Activated T-cell treated with anti-CD3 and anti-CD28 coated beads, Interleukin-2, amount 50 U/mL, for 24 hours (primary cell): ENCODE measurements around the gene SCNM1.
A peak's percentile ranks its signal among the peaks of the same experiment; 100 is the strongest.
"Not testable (repeated sequence)": the region's sequence is repeated elsewhere in the genome, so short reads cannot be mapped to it uniquely, and the experiment has no call there.

Experiments used
- DNase-seq: peaks from one replicate; pipeline ENCODE4 v3.0.0-alpha.2; 2020
- H3K27ac Mint-ChIP-seq: 2 replicates; pipeline ENCODE4 v1.8.0; 2020; ENCODE audit warnings: mild to moderate bottlenecking, mixed read lengths
- H3K27me3 Mint-ChIP-seq: 2 replicates; pipeline ENCODE4 v1.8.0; 2020; ENCODE audit warnings: mixed read lengths
- H3K36me3 Mint-ChIP-seq: 2 replicates; pipeline ENCODE4 v1.8.0; 2020; ENCODE audit warnings: low read depth, mixed read lengths
- H3K4me1 Mint-ChIP-seq: 2 replicates; pipeline ENCODE4 v1.8.0; 2020; ENCODE audit warnings: low read depth, mixed read lengths
- H3K4me3 Mint-ChIP-seq: 2 replicates; pipeline ENCODE4 v1.8.0; 2020; ENCODE audit warnings: mild to moderate bottlenecking, moderate library complexity, mixed read lengths
- H3K9me3 Mint-ChIP-seq: 2 replicates; pipeline ENCODE4 v1.8.0; 2020; ENCODE audit warnings: mixed read lengths

Gene SCNM1

DNA sequence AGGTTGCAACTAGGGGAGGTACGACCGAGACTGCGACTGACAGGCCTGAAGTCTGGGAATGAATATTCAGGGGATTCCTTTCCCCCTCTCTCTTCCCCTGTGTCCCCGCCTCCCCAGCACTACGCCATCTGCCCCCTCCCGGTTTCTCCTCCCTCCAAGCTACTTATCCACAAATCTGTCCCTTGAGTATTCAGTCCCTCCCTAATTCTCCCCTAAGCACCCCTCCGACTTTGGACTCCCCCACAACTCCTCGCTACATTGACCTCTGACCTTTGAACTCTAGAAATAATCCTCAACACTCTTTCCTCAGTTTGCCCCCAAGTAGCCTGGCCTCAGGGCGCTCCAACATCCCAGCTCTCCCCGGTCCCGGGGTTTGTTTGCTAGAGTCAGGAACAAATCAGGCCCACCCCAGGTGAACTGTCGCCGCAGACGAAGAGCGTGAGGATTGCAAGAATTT lies 635 bp upstream of the SCNM1 start:
- H3K36me3 Mint-ChIP-seq: peaks cover 74% of the 10 kb centered on the region
- peak overlapping the region; percentile 95 for H3K4me3 Mint-ChIP-seq
- peak; percentile 46 for DNase-seq
- no peaks in the 10 kb centered on the region for H3K27me3 Mint-ChIP-seq
- peaks cover 63% of the 10 kb centered on the region for H3K4me1 Mint-ChIP-seq
- H3K9me3 Mint-ChIP-seq: no peaks in the 10 kb centered on the region
- peak overlapping the region; percentile 98 for H3K27ac Mint-ChIP-seq

DNA sequence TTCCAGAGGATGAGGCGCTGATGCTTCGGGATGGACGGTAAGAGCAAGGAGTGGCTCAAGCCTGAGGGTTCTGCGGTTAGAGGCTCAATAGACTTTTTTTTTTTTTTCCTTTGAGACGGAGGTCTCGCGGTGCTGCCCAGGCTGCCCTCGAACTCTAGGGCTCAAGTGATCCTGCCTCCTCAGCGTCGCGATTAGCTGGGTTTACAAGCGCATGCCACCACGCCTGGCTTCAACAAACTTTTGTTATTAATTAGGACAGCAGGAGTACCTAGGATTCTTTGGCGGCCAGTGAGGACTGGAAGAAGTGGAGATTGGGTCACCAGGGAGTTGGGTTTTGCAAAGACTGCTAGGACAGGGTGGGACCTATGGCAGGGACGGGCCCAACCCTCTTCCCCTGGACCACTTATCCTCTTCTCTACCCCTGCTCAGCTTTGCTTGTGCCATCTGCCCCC lies 587 bp downstream of the SCNM1 start:
- Mint-ChIP-seq H3K36me3 (peaks cover 75% of the 10 kb centered on the region), H3K27ac (peak overlapping the region; percentile 98)
- DNase-seq: no peak

DNA sequence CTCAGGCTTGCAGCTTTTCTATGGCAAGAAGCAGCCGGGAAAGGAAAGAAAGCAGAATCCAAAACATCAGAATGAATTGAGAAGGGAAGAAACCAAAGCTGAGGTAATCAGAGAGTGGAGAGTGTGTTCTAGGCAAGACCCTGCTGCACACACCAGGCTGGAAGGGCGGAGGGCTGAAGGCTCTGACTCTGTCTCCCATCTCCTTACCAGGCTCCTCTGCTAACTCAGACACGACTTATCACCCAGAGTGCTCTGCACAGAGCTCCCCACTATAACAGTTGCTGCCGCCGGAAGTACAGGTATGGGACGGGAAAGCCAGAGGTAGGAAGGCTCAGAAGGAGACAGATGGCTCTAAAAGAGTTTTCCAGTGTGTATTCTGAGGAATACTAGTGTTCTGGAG lies 1.2 kb downstream of the SCNM1 start:
- H3K4me1 Mint-ChIP-seq: peaks cover 47% of the 10 kb centered on the region
- no peaks in the 10 kb centered on the region for H3K27me3 Mint-ChIP-seq
- no peak for DNase-seq
- H3K27ac Mint-ChIP-seq: peak overlapping the region; percentile 98
- peaks cover 75% of the 10 kb centered on the region for H3K36me3 Mint-ChIP-seq
- H3K4me3 Mint-ChIP-seq: peak overlapping the region; percentile 95
- H3K9me3 Mint-ChIP-seq: no peaks in the 10 kb centered on the region

More for the DNA sequence above, 587 bp downstream of the SCNM1 start:
- H3K4me3 Mint-ChIP-seq: peak overlapping the region; percentile 95
- H3K9me3 Mint-ChIP-seq: no peaks in the 10 kb centered on the region
- H3K4me1 Mint-ChIP-seq: peaks cover 53% of the 10 kb centered on the region
- no peaks in the 10 kb centered on the region for H3K27me3 Mint-ChIP-seq

DNA sequence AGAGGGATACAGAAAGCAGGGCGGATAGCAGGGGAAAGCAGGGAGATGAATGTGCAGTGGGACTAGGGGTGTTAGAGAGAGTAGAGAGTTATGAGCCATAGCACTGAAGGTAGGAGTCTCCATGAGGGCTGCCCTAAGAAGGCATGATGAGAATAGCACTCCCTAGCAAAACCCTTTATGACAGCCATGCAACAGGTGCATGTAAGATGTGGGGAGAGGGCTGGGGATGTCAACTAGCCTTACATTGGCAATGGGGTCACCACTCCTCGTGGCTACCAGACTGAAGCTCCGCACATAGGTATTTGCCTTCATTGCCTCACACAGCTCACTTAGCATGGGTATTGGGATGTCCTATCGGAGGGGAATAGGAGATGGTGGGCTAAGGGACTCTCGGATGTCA lies 5.2 kb downstream of the SCNM1 start:
- H3K4me3 Mint-ChIP-seq: no peak overlapping the region
- no peak for DNase-seq
- H3K36me3 Mint-ChIP-seq: peaks cover 89% of the 10 kb centered on the region
- no peaks in the 10 kb centered on the region for H3K27me3 Mint-ChIP-seq
- H3K9me3 Mint-ChIP-seq: no peaks in the 10 kb centered on the region
- peaks cover 19% of the 10 kb centered on the region for H3K4me1 Mint-ChIP-seq
- peak overlapping the region; percentile 41 for H3K27ac Mint-ChIP-seq

DNA sequence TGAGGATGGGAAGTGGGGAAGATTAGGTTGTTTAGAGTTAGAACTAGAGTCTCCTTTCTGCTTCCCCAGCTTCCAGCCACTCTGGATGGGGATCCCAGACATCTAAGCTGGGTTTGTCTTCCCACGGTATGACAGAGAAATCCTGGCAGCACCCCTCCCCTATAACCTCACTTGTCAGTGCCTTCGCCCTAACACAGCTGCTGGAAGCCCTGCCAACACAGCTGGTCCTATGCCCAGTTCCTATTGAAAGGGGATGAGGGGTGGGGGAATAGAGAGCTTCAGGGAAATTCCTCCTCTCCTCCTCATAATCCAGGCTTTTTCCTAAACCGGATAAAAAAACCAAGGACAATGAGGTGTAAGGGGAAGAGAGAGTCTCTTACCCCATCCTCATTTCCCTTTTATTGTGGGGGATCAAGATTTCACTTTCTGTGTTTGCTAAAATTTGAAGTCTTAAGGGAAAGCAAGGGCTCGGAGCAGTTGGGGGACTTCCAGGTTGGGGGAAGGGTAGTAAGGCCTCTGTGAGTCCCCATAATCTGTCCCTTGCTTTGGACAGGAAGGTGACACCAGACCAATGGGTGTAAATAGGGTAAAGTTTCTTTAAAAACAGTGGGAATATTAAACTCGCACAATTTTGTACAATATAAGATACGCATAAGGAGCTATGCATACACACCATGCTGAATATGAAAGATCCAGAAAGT lies 9.2 kb downstream of the SCNM1 start:
- DNase-seq: no peak
- H3K36me3 Mint-ChIP-seq: peaks cover 87% of the 10 kb centered on the region
- H3K27ac Mint-ChIP-seq: peak overlapping the region; percentile 75
- no peaks in the 10 kb centered on the region for H3K4me1 Mint-ChIP-seq
- H3K27me3 Mint-ChIP-seq: no peaks in the 10 kb centered on the region
- no peaks in the 10 kb centered on the region for H3K9me3 Mint-ChIP-seq
- no peak overlapping the region for H3K4me3 Mint-ChIP-seq

DNA sequence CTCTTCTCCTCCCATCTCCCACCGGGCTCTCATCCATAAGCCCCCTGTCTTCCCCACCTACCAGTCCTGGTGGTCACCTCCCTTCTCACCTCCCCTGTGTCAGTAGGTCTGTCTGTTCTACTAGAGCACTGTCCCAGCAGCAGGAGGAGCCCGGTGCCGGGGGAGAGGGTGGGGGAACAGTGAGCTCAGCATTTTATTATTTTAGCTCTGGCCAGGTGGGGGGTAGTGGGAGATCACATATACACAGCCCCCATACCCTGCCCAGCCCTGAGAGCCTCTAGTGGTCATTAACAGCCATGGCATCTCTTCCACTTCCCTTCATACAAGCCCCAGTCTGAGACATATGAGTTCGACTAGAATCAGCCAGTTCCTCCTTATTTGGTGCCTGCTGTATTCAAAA lies 9.9 kb downstream of the SCNM1 start, which contains the start of gene TMOD4:
TSS of gene TMOD4 (minus strand) at position 119 of the 400 bp plus-strand sequence. CDS start 1,106 bp downstream, outside the sequence.
- Mint-ChIP-seq H3K27me3 (no peaks in the 10 kb centered on the region), H3K36me3 (peaks cover 86% of the 10 kb centered on the region), H3K4me3 (no peak within 1 kb of the TSS), H3K9me3 (no peaks in the 10 kb centered on the region), H3K4me1 (no peaks in the 10 kb centered on the region), H3K27ac (peak within 1 kb of the TSS; percentile 75)
- no peak for DNase-seq

DNA sequence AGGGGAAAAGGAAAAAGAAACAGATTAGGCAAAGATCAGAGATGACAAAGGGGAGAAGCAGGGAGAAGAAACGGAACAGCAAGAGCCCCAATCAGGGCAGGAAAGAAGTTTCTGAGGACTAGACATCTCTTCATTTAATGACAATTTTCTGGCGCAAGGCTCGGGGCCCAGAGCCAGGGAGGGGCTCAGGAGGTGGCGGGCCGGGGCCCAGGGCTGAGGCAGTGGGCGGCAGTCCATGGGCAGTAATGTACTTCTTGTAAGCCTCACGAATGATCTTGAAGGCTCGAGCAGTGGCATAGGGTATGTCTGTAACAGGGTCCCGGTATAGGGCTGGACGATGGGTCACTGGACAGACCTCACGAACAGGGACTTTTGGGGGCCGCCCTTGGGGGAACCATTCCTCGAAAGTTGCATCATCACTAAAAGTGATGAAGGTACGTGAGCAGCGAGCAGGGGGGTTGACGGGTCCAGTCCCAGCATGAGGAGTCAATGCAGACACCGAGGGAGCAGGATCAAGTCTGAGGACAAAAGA lies 10.6 kb downstream of the SCNM1 start:
- DNase-seq: no peak
- Mint-ChIP-seq H3K36me3 (peaks cover 86% of the 10 kb centered on the region), H3K4me1 (no peaks in the 10 kb centered on the region), H3K4me3 (no peak overlapping the region), H3K27me3 (no peaks in the 10 kb centered on the region), H3K9me3 (no peaks in the 10 kb centered on the region), H3K27ac (no peak overlapping the region)

DNA sequence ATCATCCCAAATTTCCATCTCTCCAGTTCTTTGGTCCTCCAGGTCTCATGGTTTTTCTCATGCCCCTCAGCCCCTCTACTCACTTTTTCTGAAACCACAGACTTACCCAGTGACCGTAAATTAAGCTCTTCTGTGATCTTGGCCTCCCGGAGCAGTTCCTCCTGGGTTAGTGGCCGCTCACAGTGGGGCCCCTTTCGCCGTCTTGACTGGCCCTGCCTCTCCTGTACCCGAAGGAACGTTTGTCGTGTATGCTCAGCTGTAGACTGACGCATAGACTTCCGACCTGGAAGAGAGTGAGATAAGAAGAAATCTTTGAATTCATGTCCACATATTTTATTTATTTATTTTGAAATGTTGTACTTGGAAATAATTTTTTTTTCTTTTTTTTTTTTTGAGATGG lies 18.3 kb downstream of the SCNM1 start:
- H3K27me3 Mint-ChIP-seq: no peaks in the 10 kb centered on the region
- no peak for DNase-seq
- H3K27ac Mint-ChIP-seq: no peak overlapping the region
- H3K36me3 Mint-ChIP-seq: peaks cover 69% of the 10 kb centered on the region
- peaks cover 18% of the 10 kb centered on the region for H3K4me1 Mint-ChIP-seq
- no peak overlapping the region for H3K4me3 Mint-ChIP-seq
- H3K9me3 Mint-ChIP-seq: no peaks in the 10 kb centered on the region

DNA sequence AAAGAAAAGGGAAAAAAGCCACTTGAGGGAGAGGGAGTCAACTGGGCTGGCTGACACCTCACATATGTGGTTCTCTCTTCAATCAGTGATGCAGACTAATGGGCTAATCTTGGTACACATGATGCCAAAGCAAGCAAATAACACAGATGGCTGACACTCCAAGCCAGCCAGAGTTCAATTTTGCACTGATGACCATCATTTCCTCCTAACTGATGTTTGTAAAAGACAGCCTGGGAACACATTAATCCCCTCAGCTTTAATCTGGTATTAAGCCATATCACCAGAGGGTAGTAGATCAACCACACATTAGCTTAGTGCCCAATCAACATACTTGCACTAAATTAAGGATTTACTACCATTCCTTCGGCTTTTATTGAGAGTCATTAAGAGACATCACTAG lies 21.3 kb downstream of the SCNM1 start:
- H3K36me3 Mint-ChIP-seq: peaks cover 50% of the 10 kb centered on the region

DNA sequence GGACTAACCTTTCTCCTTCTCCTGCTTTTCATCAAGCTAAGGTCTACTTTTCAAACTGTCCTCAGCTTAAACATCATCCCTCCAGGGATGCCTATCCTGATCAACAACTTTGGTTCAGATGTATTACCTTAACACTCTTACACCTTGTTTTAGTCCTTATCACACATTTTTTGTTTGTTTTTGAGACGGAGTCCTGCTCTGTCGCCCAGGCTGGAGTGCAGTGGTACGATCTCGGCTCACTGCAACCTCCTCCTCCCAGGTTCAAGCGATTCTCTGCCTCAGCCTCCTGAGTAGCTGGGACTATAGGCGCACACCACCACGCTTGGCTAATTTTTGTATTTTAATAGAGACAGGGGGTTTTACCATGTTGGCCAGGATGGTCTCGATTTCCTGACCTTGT lies 22.7 kb downstream of the SCNM1 start:
- peak overlapping the region; percentile 96 for H3K4me3 Mint-ChIP-seq
- H3K4me1 Mint-ChIP-seq: peaks cover 27% of the 10 kb centered on the region
- not testable (repeated sequence) for H3K9me3 Mint-ChIP-seq, H3K27me3 Mint-ChIP-seq, DNase-seq
- H3K27ac Mint-ChIP-seq: peak overlapping the region; percentile 96
- peaks cover 36% of the 10 kb centered on the region for H3K36me3 Mint-ChIP-seq

More for the DNA sequence above, 21.3 kb downstream of the SCNM1 start:
- no peak for DNase-seq
- Mint-ChIP-seq H3K4me1 (peaks cover 27% of the 10 kb centered on the region), H3K4me3 (no peak overlapping the region), H3K27me3 (no peaks in the 10 kb centered on the region), H3K27ac (peak overlapping the region; percentile 16), H3K9me3 (no peaks in the 10 kb centered on the region)

DNA sequence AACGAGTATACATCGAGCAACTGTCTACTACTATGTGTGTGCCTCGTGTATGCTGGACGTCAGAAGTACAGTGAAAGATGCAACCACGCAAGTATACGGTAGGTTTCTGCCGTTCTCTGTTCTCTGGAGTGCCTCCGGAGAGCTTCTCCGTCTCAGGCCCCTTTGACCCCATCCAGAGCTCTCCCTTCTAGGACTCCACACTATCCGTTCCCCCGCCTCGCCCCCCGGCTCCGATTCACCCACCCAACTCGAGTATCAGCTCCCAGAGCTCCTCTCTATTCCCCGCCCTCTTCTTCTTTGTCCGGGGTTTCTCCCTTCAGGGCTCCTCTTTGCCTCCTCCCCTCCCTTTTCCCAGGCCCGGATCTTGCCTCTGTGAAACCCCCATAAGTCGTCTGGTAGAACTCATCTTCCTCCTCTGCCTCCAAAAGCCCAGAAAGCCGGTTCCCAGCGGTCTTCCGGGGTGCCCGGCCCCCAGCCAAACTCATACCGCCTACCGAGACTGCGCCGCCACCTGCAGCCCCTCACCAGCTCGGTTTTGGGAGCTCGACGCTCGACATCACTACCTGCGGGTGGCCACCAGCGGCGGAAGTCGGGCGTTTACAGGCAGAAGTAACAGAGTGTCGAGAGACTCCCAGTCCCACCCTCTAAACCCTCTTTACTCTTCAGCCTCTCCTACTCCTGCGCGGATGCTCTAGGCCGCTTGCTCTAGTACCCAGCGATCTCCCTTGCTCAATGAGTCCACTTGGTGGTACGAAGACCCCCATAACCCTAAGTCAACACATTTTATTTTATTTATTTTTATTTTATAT lies 23.9 kb downstream of the SCNM1 start, which contains the start of gene VPS72:
TSS of gene VPS72 (minus strand) at position 561 of the 809 bp plus-strand sequence. CDS start at position 485, 76 bp downstream.
- H3K27me3 Mint-ChIP-seq: no peaks in the 10 kb centered on the region

DNA sequence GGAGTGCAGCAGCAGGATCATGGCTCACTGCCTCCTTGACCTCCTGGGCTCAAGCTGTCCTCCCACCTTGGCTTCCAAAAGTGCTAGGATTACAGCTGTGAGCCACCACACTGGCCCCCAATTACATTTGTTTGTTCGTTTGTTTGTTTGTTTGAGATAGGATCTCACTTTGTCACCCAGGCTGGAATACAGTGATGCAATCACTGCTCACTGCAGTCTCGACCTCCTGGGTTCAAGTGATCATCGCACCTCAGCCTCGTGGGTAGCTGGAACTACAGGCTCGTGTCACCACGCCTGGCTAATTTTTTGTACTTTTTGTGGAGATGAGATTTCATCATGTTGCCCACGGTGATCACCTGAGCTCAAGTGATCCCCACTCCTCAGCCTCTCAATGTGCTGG lies 26.1 kb downstream of the SCNM1 start:
- no peak overlapping the region for H3K4me3 Mint-ChIP-seq
- peaks cover 10% of the 10 kb centered on the region for H3K36me3 Mint-ChIP-seq
- no peaks in the 10 kb centered on the region for H3K9me3 Mint-ChIP-seq
- DNase-seq: no peak
- peaks cover 31% of the 10 kb centered on the region for H3K4me1 Mint-ChIP-seq
- no peak overlapping the region for H3K27ac Mint-ChIP-seq
- H3K27me3 Mint-ChIP-seq: no peaks in the 10 kb centered on the region

More for the DNA sequence above, 23.9 kb downstream of the SCNM1 start, which contains the start of gene VPS72:
- Mint-ChIP-seq H3K4me1 (peaks cover 27% of the 10 kb centered on the region), H3K36me3 (peaks cover 25% of the 10 kb centered on the region), H3K4me3 (peak within 1 kb of the TSS; percentile 96), H3K9me3 (no peaks in the 10 kb centered on the region), H3K27ac (peak within 1 kb of the TSS; percentile 96)
- peak; percentile 88 for DNase-seq

DNA sequence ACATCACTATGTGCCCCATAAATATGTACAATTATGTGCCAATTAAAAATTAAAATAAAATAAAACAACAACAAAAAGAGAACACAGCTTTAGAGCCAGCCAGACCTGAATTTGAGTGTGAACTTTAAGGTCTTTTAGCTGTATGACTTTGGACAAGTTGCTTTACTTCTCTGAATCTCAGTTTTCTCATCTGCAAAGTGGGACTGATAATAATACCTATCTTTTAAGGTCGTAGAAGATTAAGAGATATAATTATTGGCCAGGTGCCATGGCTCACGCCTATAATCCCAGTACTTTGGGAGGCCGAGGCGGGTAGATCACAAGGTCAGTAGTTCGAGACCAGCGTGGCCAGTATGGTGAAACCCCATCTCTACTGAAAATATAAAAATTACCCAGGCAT lies 27.4 kb downstream of the SCNM1 start:
- no peak overlapping the region for H3K27ac Mint-ChIP-seq
- no peaks in the 10 kb centered on the region for H3K27me3 Mint-ChIP-seq
- H3K36me3 Mint-ChIP-seq: peaks cover 8% of the 10 kb centered on the region
- no peaks in the 10 kb centered on the region for H3K9me3 Mint-ChIP-seq
- H3K4me3 Mint-ChIP-seq: no peak overlapping the region
- DNase-seq: no peak
- peaks cover 32% of the 10 kb centered on the region for H3K4me1 Mint-ChIP-seq

DNA sequence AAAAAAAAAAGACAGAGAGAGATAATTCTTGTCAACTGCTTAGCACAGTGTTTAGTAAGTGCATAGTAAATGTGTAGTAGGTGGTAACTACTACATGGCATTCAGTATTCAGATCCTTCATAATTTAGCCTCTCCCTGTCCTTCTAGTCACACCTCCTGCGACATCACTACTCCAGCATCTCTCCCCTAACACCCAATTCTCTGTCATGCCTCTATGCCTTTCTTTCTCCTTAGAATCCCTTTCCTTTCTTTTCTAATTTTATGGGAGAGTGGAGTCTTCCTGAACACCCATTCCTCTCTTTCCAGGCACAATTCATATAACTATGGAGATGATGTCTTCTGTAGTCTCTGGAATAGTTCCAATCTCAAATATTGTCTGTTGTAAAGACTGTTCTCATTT lies 27.9 kb downstream of the SCNM1 start:
- no peaks in the 10 kb centered on the region for H3K9me3 Mint-ChIP-seq
- H3K27ac Mint-ChIP-seq: no peak overlapping the region
- H3K4me3 Mint-ChIP-seq: no peak overlapping the region
- no peaks in the 10 kb centered on the region for H3K27me3 Mint-ChIP-seq
- H3K4me1 Mint-ChIP-seq: peaks cover 28% of the 10 kb centered on the region
- peaks cover 14% of the 10 kb centered on the region for H3K36me3 Mint-ChIP-seq
- no peak for DNase-seq
